ENCODE data around the gene REV3L.
A peak's percentile ranks its signal among the peaks of the same experiment; 100 is the strongest.
"Not testable (repeated sequence)": the region's sequence is repeated elsewhere in the genome, so short reads cannot be mapped to it uniquely, and the experiment has no call there.

Gene REV3L

DNA sequence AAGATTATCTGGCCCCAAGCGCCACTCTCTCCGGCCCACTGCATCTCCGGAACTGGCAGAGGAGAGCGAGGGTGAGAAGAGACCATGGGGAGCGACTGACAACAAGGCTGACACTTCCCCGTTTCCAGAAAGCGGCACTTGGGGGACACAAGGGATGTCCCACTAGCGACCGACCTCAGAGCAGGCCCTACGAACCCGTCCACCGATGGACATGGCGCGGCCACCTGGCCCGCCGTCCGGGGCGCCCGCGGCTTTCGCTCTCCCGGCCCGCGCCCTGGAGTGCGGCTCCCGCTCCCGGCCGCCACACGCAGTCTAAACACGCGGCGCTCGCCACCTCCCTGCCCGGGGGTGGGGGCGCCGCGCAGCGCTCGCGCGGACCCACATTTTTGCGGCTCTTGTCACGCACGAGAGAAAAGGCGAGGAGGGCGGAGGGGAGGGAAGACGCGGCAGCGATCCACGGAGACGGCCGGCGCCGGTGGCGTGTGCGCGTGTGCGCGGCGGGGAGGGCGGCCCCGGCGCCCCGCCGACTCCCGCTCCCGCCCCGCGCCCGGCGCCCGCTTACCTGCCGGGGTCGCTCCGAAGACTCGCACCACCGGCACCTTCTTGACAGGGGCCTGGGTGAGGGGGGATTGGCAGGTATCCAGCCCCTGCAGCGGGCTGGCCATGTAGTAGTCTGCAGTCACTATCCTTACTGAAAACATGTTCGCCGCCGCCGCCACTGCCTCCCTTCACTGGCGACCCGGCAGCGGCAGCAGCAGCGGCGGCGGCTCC is 645 bp downstream of the REV3L start:
- Mint-ChIP-seq H3K9me3 (no peaks in the 10 kb centered on the region), H3K36me3 (ENCODE audit: low read depth) (peaks cover 22% of the 10 kb centered on the region), H3K4me1 (ENCODE audit: low read depth) (peaks cover 58% of the 10 kb centered on the region), H3K4me3 (peak overlapping the region; percentile 98), H3K27me3 (no peaks in the 10 kb centered on the region), H3K27ac (peak overlapping the region; percentile 96)

GRCh38 chr6:111481836-111482187 is 1.2 kb downstream of the REV3L start:
- H3K4me3 Mint-ChIP-seq: peak overlapping the region; percentile 98
- peak overlapping the region; percentile 96 for H3K27ac Mint-ChIP-seq
- no peaks in the 10 kb centered on the region for H3K27me3 Mint-ChIP-seq
- H3K9me3 Mint-ChIP-seq: no peaks in the 10 kb centered on the region
- peaks cover 57% of the 10 kb centered on the region for H3K4me1 Mint-ChIP-seq (ENCODE audit: low read depth)
- H3K36me3 Mint-ChIP-seq (ENCODE audit: low read depth): peaks cover 22% of the 10 kb centered on the region

DNA sequence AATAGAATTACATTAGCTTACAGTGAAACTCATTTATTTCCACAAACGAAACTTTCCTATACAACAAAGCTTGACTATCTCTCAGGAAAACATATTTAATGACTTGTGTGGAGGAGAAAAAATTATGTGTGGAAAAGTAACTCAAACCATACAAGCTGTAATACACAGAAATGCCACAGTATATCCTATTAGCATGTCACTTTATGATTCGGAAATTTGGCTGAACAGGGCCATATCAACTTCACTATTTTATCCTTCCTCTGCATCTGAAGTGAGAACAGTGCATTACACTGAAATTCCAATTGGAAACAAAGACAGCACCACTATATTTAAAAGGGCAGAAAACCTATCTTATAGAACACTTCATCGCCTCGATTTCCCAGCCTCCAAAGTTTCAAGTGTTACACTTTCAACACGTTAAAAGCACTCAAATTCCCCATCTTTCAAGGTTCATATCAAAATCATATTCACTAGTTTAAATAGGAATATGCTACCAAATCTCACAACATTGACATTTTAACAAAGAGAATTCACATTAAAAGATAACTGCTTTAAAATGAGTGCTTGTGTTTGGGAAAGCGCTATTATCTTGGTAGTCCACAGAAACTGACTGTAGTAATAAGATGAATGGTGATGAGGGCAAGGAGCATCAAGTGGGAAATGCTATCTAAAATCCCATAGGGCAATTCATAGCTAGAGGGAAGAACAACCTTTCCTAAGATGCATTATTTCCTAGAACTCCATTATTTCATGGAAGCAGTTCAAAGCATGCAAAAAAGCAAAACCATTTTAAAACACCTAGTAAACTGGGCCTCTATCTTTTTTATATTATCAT is 1.8 kb downstream of the REV3L start:
- H3K27me3 Mint-ChIP-seq: no peaks in the 10 kb centered on the region
- peaks cover 51% of the 10 kb centered on the region for H3K4me1 Mint-ChIP-seq (ENCODE audit: low read depth)
- H3K4me3 Mint-ChIP-seq: peak overlapping the region; percentile 98
- peak overlapping the region; percentile 96 for H3K27ac Mint-ChIP-seq
- H3K9me3 Mint-ChIP-seq: no peaks in the 10 kb centered on the region
- peaks cover 17% of the 10 kb centered on the region for H3K36me3 Mint-ChIP-seq (ENCODE audit: low read depth)

DNA sequence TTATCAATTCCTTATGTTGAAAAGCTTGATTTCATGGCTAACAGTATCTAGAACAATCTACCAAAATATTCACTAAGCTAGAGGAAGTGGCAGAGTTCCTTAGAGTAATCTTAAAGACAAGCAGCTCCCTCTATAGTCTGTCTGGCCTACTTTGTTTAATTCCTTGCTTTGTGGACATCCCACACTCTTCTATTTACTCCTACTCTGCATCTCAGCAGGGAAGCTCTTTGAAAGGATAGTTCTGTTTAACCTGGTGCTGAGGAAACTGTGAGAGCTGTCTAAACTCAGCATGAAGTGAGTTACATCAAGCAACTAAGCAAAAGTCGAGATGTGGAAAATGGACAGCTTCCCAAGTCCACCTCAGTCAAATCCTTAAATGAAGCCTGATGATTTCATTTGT is 4.3 kb downstream of the REV3L start:
- no peak overlapping the region for H3K27ac Mint-ChIP-seq
- no peaks in the 10 kb centered on the region for H3K27me3 Mint-ChIP-seq
- H3K4me1 Mint-ChIP-seq (ENCODE audit: low read depth): peaks cover 39% of the 10 kb centered on the region
- H3K36me3 Mint-ChIP-seq (ENCODE audit: low read depth): peaks cover 8% of the 10 kb centered on the region
- no peaks in the 10 kb centered on the region for H3K9me3 Mint-ChIP-seq
- no peak overlapping the region for H3K4me3 Mint-ChIP-seq

- Mint-ChIP-seq H3K9me3 (no peaks in the 10 kb centered on the region), H3K27ac (no peak overlapping the region), H3K4me1 (ENCODE audit: low read depth) (peaks cover 44% of the 10 kb centered on the region), H3K4me3 (no peak overlapping the region), H3K27me3 (no peaks in the 10 kb centered on the region), H3K36me3 (ENCODE audit: low read depth) (peaks cover 8% of the 10 kb centered on the region)
Measured at GRCh38 chr6:111478064-111478476, 4.9 kb downstream of the REV3L start.

DNA sequence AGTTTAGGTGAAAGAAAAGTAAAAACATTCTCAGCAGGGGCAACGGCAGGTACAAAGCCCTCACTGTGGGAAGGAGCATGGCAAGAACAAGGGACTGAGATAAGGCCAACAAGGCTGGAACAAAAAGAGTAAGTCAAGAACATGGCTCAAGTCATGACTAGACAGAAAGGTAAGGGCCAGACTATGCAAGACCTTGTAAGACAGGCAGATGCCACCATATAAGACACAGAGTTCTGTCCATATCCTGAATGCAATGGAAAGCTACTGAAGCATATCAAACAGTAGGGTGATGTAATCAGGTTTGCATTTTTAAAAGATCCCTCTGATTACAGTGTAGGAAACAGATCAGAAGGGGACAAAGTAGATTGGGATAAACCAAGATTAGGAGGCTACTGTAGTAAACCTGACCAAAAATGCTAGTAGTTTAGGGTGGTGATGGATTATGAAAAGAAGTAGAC is 5.5 kb downstream of the REV3L start:
- no peak overlapping the region for H3K4me3 Mint-ChIP-seq
- no peaks in the 10 kb centered on the region for H3K9me3 Mint-ChIP-seq
- no peaks in the 10 kb centered on the region for H3K27me3 Mint-ChIP-seq
- peaks cover 8% of the 10 kb centered on the region for H3K36me3 Mint-ChIP-seq (ENCODE audit: low read depth)
- peaks cover 50% of the 10 kb centered on the region for H3K4me1 Mint-ChIP-seq (ENCODE audit: low read depth)
- H3K27ac Mint-ChIP-seq: no peak overlapping the region

GRCh38 chr6:111476061-111476460 is 7.0 kb downstream of the REV3L start:
- not testable (repeated sequence) for H3K27ac Mint-ChIP-seq; H3K9me3 Mint-ChIP-seq; H3K36me3 Mint-ChIP-seq (ENCODE audit: low read depth); H3K27me3 Mint-ChIP-seq; H3K4me3 Mint-ChIP-seq
- peaks cover 54% of the 10 kb centered on the region for H3K4me1 Mint-ChIP-seq (ENCODE audit: low read depth)

DNA sequence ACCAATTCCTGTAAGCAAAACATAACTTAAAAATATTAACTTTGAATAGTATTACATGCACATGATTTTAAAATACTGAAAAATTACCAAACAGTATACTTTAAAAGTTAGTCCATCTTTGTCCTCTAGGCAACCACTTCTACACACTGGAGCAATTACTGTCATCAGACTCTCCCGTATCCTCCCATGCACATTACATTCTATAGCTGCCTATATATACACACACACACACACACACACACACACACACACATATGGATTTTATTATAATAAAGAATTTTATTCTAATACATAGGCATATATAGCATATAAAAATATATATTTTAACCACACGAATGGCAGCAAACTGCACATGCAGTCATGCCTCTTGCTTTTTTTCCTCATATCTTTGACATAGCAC is 8.2 kb downstream of the REV3L start:
- H3K36me3 Mint-ChIP-seq (ENCODE audit: low read depth): peaks cover 11% of the 10 kb centered on the region

DNA sequence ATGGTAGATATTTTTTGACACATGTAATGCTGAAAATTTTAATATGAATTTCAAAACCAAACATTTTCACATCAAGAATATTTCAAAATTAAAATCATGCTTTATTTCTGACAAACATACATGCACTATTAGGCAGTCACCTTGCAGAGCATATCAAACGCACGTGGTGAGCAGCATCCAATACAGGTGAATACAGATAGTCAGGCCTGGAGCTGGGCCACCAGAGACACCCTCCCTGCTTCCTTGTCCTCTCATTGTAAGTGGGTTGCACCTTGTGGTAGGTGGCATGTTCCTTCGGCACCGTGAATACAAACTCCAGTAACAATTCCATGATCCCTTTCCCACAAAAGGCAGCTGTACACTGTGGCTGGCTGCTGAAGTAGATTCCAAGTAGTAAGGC is 8.9 kb downstream of the REV3L start:
- no peaks in the 10 kb centered on the region for H3K9me3 Mint-ChIP-seq
- peaks cover 56% of the 10 kb centered on the region for H3K4me1 Mint-ChIP-seq (ENCODE audit: low read depth)
- no peak overlapping the region for H3K4me3 Mint-ChIP-seq
- no peaks in the 10 kb centered on the region for H3K27me3 Mint-ChIP-seq
- H3K36me3 Mint-ChIP-seq (ENCODE audit: low read depth): peaks cover 12% of the 10 kb centered on the region
- H3K27ac Mint-ChIP-seq: no peak overlapping the region

More for the DNA sequence above, 8.2 kb downstream of the REV3L start:
- Mint-ChIP-seq H3K9me3 (no peaks in the 10 kb centered on the region), H3K27me3 (no peaks in the 10 kb centered on the region), H3K27ac (no peak overlapping the region), H3K4me1 (ENCODE audit: low read depth) (peaks cover 51% of the 10 kb centered on the region), H3K4me3 (no peak overlapping the region)

DNA sequence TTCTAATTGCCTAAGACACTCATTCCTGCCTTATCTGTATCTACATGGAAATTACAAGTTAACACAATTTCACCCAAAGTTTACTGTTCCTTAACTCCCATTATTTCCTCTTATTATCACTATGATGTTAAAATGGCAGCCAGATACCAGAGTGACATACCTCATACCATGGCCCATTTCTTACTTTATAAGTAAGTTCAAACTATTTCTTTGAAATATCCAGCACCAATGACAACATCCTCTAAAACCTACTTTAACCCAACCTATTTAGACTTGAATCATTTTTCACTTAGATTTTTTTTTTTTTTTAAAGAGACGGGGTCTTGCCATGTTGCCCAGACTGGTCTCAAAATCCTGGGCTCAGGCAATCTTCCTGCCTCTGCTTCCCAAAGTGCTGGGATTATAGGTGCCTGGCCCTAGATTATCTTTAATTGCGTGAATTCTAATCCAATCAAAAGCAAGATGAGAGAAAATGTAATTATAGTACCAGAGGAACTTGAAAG is 10.0 kb downstream of the REV3L start:
- Mint-ChIP-seq H3K36me3 (ENCODE audit: low read depth) (peaks cover 19% of the 10 kb centered on the region), H3K4me1 (ENCODE audit: low read depth) (peaks cover 58% of the 10 kb centered on the region), H3K9me3 (no peaks in the 10 kb centered on the region), H3K27me3 (no peaks in the 10 kb centered on the region), H3K27ac (peak overlapping the region; percentile 85), H3K4me3 (peak overlapping the region; percentile 41)

DNA sequence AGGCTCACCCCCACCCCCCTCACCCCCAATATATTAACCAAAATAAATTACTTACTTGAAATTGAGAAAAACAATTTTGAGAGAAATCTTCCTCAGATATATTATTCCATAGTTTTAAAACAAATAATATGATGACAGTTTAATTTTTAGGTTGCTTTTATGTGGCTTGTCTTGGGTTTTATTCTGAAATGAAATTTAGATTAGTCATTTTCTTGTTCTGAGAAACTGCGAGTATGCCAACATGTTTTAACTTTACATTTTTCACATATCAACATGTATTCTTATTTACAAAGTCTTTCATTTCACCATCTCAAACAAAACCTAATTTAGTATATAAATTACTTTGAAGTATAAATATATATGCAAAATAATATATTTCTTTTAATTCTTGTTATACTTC is 11.1 kb downstream of the REV3L start:
- H3K4me3 Mint-ChIP-seq: no peak overlapping the region
- H3K27ac Mint-ChIP-seq: no peak overlapping the region
- peaks cover 19% of the 10 kb centered on the region for H3K36me3 Mint-ChIP-seq (ENCODE audit: low read depth)
- H3K4me1 Mint-ChIP-seq (ENCODE audit: low read depth): peaks cover 53% of the 10 kb centered on the region
- no peaks in the 10 kb centered on the region for H3K27me3 Mint-ChIP-seq
- no peaks in the 10 kb centered on the region for H3K9me3 Mint-ChIP-seq

DNA sequence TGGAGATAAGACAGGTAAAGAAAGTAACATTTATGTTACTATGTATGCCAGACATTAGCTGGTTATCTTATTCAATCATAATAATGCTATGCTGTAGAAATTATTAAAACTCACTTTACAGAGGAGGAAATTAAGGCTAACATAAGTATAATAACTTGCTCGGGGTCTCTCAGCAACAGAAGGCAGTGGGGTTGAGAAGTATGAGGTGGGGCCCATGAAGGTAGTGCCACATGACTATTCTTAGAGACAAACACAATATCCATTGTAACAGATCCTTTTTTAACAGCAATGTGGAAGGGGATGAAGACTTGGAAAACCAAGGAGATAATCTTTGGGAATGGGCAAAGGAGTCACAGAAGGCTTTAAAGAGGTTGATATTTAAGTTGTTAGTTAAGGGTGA is 11.5 kb downstream of the REV3L start:
- no peak overlapping the region for H3K27ac Mint-ChIP-seq
- no peak overlapping the region for H3K4me3 Mint-ChIP-seq
- H3K36me3 Mint-ChIP-seq (ENCODE audit: low read depth): peaks cover 19% of the 10 kb centered on the region
- no peaks in the 10 kb centered on the region for H3K27me3 Mint-ChIP-seq
- H3K4me1 Mint-ChIP-seq (ENCODE audit: low read depth): peaks cover 53% of the 10 kb centered on the region
- no peaks in the 10 kb centered on the region for H3K9me3 Mint-ChIP-seq

- H3K27me3 Mint-ChIP-seq: no peaks in the 10 kb centered on the region
- no peak overlapping the region for H3K4me3 Mint-ChIP-seq
- peaks cover 19% of the 10 kb centered on the region for H3K36me3 Mint-ChIP-seq (ENCODE audit: low read depth)
- no peaks in the 10 kb centered on the region for H3K9me3 Mint-ChIP-seq
- H3K4me1 Mint-ChIP-seq (ENCODE audit: low read depth): peaks cover 53% of the 10 kb centered on the region
- no peak overlapping the region for H3K27ac Mint-ChIP-seq
Measured at GRCh38 chr6:111470991-111471390, 12.0 kb downstream of the REV3L start.

DNA sequence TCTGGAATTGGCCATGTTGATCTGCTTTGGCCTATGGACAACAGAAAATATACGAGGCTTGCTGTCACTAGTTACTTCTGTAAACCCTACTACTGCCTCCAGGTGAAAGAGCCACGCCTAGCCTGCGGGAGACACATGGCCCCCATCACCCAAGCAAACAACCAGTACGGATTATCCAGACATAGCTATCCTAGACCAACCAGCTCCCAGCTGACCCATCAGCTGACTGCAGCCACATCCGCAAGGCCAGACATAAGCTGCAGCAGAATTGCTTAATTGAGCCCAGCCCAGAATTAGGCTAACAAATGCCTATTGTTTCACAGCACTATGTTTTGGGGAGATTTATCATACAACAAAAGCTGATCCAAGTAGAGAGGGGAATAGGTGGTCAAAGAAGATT is 13.5 kb downstream of the REV3L start:
- Mint-ChIP-seq H3K4me1 (ENCODE audit: low read depth) (peaks cover 49% of the 10 kb centered on the region), H3K27ac (no peak overlapping the region), H3K27me3 (no peaks in the 10 kb centered on the region), H3K4me3 (no peak overlapping the region), H3K9me3 (no peaks in the 10 kb centered on the region), H3K36me3 (ENCODE audit: low read depth) (peaks cover 19% of the 10 kb centered on the region)

DNA sequence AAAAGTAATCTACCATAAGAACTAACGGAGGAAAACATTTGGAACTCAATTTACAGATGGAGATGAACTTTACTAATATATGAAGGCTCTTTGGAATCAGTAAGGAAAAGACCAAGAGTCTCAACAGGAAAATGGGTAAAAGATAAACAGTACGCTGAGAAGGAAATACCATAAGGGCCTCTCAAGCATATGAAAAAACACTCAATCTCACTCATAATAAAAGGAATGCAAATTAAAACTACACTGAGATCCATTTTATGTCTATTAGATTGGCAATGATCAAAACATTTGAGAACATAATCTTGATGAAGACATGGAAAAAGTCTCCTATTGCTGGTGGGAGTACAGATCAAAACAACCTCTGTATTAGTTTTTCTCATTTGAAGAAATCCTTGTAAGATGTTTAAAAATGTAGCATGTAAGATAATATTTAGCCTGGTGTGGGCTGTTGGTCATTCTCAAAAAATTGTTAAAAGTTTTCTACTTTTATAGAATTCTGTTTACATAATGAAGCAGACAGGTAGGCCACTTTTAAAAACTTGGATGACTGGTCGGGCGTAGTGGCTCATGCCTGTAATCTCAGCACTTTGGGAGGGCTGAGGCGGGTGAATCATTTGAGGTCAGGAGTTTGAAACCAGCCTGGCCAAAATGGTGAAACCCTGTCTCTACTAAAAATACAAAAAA is 14.5 kb downstream of the REV3L start:
- H3K4me3 Mint-ChIP-seq: no peak overlapping the region
- peaks cover 50% of the 10 kb centered on the region for H3K4me1 Mint-ChIP-seq (ENCODE audit: low read depth)
- peaks cover 19% of the 10 kb centered on the region for H3K36me3 Mint-ChIP-seq (ENCODE audit: low read depth)
- no peaks in the 10 kb centered on the region for H3K27me3 Mint-ChIP-seq
- no peaks in the 10 kb centered on the region for H3K9me3 Mint-ChIP-seq
- no peak overlapping the region for H3K27ac Mint-ChIP-seq
